Stimulated activated CD8-positive, alpha-beta memory T cell treated with anti-CD3 and anti-CD28 coated beads, Interleukin-15, amount 100 ng/mL, for 1 hour (primary cell): Measurements from ENCODE around the gene GSTO2.

Experiments
- DNase-seq: peaks from one replicate; pipeline ENCODE4 v3.0.0-alpha.2; 2020; ENCODE audit warnings: low read depth

The GSTO2 gene

GRCh38 chr10:104281694-104282093 lies 12.7 kb downstream of the GSTO2 start:
- no peak for DNase-seq

DNA sequence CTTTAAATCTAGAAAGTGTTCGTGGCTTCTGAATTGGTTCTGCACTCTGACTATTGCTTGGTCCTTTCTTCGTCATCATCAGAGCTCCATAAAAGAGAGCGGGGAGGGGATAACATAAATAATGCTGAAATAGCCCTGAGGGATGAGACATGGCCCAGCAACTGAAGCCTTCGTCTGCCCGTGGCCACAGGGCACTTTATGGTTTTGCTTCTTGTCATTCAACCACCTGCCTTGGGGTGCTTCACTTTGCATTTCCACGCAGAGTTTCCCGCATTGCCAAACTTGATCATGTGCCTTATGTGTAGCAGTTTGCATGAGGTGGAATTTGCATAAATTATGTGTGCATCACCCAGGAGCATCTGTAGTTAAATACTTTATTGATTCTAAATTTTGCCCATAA lies 15.9 kb downstream of the GSTO2 start:
- DNase-seq, result no peak

GRCh38 chr10:104286939-104287338 lies 18.0 kb downstream of the GSTO2 start:
- DNase-seq, result no peak

DNA sequence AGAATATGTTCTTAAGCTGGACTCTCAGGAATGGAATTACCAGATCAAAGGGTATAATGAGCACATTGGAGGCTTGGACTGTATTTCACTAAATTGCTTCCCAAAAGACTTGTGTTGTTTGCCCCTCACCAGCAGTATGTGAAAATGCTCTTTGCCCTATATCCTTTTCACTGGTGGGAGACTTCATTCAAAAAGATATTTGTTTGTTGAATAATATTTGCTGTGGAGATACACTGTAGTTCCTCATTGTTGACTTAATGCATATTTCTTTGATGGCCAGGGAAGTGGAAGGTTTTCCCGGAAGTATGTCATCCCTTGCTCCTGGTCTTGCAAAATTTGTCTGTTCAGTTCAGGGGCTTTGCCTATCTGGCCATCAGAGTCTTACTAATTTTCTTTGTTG lies 19.4 kb downstream of the GSTO2 start:
- DNase-seq, result no peak

- DNase-seq, result peak; percentile 79
These were observed 22.5 kb downstream of the GSTO2 start for GRCh38 chr10:104291439-104291951.

DNA sequence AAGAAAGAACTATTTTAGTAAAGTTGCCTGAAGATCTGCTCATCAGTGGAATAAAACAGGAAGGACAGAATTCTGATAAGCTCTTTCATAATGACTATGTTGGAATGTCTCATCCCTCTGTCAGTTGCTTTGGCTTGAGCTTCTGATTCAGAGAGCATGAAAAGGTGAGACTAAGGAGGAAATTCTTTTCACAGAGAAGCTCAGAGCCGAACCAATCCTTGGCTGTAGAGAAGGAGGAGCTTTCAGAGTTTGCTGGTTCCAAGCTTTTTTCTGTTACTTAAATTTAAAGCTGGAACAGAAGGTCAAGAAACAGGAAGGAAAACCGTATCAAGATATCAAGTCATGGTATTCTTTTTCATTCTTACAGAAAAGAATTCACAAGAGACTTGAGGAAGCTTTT lies 24.0 kb downstream of the GSTO2 start:
- DNase-seq, result no peak

DNA sequence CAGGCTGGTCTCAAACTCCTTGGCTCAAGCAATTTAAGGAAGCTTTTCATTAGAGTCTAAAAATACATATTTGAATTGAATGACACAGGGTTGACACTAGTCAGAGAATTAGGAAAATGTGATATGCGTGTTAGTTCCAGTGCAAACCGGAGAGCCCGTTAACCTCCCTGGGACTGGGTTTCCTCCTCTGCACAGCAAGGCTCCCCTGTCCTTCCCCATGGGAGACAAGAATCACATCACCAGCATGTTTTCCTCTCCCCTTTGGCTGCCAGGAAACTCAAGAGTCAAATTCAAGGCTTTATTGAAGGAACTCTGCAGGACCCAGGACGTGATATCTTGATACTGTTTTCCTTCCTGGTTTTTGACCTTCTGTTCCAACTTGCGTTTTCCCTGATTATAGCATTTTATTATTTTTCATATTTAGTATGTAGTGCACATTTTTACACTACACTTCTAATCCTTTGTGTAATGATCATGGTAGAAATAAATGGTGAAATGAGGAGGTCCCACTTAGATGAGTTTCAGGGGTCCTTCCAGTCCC lies 24.9 kb downstream of the GSTO2 start:
- DNase-seq, result no peak

- DNase-seq, result no peak
These were observed 27.9 kb downstream of the GSTO2 start for GRCh38 chr10:104296687-104297436.

GRCh38 chr10:104297697-104298660 lies 29.0 kb downstream of the GSTO2 start:
- no peak for DNase-seq

- DNase-seq, result no peak
These were observed 30.3 kb downstream of the GSTO2 start for GRCh38 chr10:104299031-104299904.

- no peak for DNase-seq
These were observed 31.2 kb downstream of the GSTO2 start for GRCh38 chr10:104300002-104300735.

DNA sequence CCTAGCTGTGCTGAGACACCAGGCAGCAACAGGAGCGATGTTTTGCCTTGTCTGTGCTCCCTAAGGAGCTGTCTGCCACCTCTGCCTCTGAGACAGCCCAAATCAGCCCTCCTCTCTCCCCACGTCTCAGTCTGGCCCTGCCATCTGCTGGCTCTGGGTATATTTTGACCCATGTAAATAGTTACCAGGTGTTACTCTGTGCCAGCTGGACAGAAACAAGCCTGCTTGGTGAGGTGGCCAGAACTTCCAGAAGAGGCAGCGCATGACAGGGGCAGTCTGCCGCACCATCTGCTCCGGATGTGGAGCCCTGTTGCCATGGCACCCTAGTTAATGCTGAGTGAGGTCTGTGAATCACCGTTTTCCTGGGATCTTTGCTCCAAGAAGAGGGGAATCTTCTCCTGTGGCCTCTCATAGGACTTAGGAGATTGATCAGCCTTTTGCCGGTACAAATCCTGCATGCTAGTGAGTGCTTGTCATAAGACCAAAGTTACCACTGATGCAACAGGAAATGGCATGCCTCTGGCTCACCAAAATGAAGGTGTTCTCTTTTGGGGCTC lies 31.8 kb downstream of the GSTO2 start:
- no peak for DNase-seq

DNA sequence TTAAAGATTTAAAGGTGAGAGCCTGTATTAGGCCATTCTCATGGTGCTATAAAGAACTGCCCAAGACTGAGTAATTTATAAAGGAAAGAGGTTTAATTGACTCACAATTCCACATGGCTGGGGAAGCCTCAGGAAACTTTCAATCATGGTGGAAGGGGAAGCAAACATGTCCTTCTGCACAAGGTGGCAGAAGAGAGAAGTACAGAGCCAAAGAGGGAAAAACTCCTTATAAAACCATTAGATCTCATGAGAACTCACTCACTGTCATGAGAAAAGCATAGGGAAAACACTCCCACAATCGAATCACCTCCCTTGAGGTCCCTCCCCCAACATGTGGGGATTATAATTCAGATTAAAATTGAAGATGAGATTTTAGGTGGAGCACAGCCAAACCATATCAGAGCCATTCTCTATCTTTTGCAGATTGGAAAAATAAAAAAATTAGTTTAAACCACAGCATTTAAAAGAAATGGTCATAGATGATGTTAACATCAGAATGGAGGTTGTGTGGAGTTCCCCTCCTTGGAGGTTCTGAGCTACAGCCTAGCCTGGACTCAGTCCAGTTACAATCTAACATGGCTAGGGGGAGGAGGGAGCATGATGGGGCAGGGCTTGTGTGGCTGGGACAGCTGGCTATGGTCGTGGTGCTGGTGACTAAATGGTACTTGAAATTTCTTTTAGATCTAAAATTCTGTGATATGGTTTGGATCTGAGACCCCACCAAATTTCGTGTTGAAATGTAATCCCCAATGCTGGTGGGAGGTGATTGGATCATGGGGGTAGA lies 33.1 kb downstream of the GSTO2 start:
- DNase-seq, result no peak

DNA sequence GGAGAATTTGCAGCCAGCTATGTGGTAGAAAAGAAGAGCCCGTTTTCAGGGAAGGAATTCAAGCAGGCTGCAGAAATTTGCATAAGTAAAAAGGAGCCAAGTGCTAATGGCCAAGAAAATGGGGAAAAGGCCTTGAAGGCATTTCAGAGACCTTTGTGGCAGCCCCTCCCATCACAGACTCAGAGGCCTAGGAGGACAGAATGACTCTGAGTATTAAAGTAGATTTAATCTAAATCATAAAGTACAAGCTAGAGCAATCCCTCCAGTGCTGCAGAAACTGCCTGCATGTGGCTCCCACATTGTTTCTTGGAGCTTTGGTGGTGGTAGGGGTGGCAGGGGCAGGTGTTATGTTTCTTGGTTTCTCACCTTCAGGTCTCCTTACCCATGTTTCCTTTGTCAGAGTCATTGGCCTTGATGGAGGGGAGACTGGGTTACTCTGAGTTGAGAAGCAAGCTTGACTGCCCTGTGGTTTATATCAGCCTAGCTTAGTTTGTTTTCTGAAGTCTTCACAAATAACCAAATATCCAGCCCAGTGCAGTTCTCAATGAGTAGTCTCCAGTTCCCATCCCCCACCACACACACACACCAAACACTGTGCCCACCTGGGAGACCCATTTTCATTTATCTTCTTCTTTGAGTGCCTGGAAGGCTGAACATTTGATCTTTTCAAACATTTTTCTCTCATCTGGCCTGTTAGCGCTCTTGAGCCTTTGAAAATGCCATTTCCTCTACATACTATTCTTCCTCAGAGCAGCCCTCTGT lies 34.8 kb downstream of the GSTO2 start:
- no peak for DNase-seq

DNA sequence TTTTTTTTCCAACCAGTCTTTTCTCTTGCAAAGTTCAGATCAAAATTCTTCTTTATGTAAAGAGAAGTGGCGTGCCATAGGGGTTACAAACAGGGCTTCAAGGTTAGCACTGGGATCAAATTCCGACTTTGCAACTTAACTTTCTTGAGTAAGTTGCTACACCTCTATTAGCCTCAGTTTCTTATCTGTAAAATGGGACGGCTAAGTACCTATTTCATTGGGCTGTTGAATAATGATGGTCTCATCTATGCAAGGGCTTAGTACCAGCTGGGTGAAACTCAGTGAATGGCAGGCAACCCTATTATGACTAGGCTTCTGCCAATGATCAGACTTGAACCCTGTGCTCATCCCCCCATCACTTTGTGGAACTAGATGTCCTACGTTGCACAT lies 35.4 kb downstream of the GSTO2 start:
- DNase-seq, result no peak

GRCh38 chr10:104304927-104305326 lies 35.9 kb downstream of the GSTO2 start:
- DNase-seq, result no peak

GRCh38 chr10:104306897-104307296 lies 37.9 kb downstream of the GSTO2 start:
- DNase-seq, result no peak

DNA sequence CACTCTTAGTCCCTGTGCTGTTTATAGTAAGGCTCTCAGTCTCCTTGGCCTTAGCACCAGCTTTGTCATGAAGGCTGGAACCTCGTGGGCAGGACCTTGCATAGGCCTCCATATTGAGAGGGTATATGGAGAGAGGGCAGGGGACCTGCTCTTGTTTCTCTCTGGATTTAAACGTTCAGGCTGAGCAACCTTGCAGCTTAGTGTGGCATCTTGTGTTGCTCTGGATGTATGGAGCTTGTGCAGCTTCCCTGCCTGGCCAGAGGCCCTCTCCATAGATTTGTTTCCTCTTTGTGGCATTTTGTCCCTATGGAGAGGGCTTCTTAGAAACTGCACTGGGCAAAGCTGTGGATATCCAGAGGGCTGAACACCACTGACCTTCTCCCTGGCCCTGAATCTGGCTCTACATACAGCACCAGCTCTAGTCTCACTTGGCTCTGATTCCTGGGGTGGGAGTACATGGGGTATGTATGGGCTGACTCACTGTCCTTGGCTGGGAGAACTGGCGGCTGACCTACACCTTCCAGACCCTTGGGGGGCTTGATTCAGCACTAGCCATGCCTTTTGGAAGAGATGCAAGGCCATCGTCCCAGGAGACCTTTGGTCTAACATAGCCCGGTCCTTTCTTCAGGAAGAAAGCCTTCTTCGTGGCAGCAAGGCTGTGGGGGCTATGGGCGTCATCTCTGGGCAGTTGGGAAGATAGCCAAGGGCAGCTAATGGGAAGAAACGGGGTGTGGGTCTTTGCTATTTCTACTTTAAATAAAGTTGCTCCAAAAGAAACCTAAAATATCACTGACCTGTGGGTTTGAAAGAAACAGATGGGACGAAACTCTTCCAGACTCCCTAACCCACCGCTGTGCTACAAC lies 38.8 kb downstream of the GSTO2 start:
- DNase-seq, result no peak
